A549 (cell line): ENCODE measurements around the gene GNGT2.

Experiments
- CTCF ChIP-seq: fragments of >200 bp; sonication (Bioruptor Twin); formaldehyde crosslinking; IDR thresholded peaks from 3 replicates; pipeline ENCODE4 v1.5.1; 2016
- GATA3 ChIP-seq: IDR thresholded peaks from 2 replicates; pipeline ENCODE4 v1.6.1; 2012; ENCODE audit warnings: borderline replicate concordance
- HOXA7 ChIP-seq: fragments of 250-450 bp; sonication (Bioruptor Pico); IDR thresholded peaks from 2 replicates; pipeline ENCODE4 v1.5.0; 2020; ENCODE audit warnings: mild to moderate bottlenecking, moderate library complexity
- POLR2A ChIP-seq: IDR thresholded peaks from 2 replicates; pipeline ENCODE4 v1.6.1; 2012; ENCODE audit warnings: mild to moderate bottlenecking, low read length
- RFX5 ChIP-seq: fragments of 450-650 bp; IDR thresholded peaks from 2 replicates; pipeline ENCODE4 v1.7.1; 2014; ENCODE audit warnings: antibody characterized with exemption, mild to moderate bottlenecking, moderate library complexity

DNA sequence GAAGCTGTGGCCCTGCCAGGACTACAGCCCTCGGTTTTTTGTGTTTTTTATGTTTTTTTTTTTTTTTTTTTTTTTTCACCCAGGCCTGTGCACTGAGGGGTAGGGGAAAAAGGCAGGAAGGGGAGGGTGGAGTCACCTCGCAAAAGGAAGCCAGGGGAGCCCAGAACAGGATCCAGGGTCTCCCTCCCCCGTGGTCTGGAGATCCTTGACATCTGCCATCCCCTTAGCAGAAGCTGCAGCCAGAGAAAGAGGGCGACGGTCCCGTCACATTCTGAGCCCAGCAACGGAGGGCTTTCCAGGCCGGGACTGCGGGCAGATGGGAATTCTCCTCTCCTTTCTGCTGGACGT, 49.3 kb upstream of the GNGT2 start:
- TF ChIP-seq CTCF (no peak), HOXA7 (no peak), RFX5 (no peak), GATA3 (no peak), POLR2A (no peak)
